HEK293 (cell line): ENCODE data around the gene IFT43.

Experiments used
- CTCF ChIA-PET: fragments of 350-600 bp; formaldehyde crosslinking; extraction: SDS; loops from one replicate; lab custom pipeline; 2021; ENCODE audit warnings: antibody characterized with exemption; lab: Yijun Ruan, JAX
- POLR2A ChIA-PET: fragments of 300-600 bp; formaldehyde crosslinking; extraction: SDS; loops from one replicate; lab custom pipeline; 2020; ENCODE audit warnings: antibody characterized with exemption, inconsistent platforms; lab: Yijun Ruan, JAX
- H3K27ac ChIP-seq: fragments of 200-500 bp; sonication (Bioruptor generic); 2 replicates; pipeline ENCODE4 v1.5.1; 2014; ENCODE audit warnings: low read depth, low read length, control low read depth, inconsistent platforms; ENCODE audit errors: extremely low read depth
- H3K36me3 ChIP-seq, 2 experiments: fragments of 200-500 bp in 1 of 2; sonication (Bioruptor generic) in 1 of 2; 1 replicate in 1 of 2; 2 replicates in 1 of 2; pipeline ENCODE4 v1.5.1; 2014 to 2017; ENCODE audit warnings: inconsistent platforms in 2 of 2, low read length in 2 of 2; ENCODE audit not compliant: control insufficient read depth in 2 of 2, insufficient read depth in 1 of 2
- H3K4me1 ChIP-seq: fragments of 200-500 bp; sonication (Bioruptor generic); 2 replicates; pipeline ENCODE4 v1.5.1; 2014; ENCODE audit warnings: mild to moderate bottlenecking, low read length, inconsistent platforms; ENCODE audit not compliant: control insufficient read depth, insufficient read depth
- H3K4me3 ChIP-seq: 2 replicates; pipeline ENCODE4 v1.5.1; 2011; ENCODE audit warnings: low read depth, mild to moderate bottlenecking, control low read depth, low read length, moderate library complexity
- H3K9me3 ChIP-seq: fragments of 200-500 bp; sonication (Bioruptor generic); 2 replicates; pipeline ENCODE4 v1.5.1; 2014; ENCODE audit warnings: low read depth, low read length, inconsistent platforms; ENCODE audit not compliant: control insufficient read depth, insufficient read depth
- BCL11A ChIP-seq: fragments of 450-650 bp; formaldehyde crosslinking; IDR thresholded peaks from 2 replicates; pipeline ENCODE4 v1.5.1; 2016; ENCODE audit warnings: low read depth, missing biosample characterization, missing genetic modification characterization
- BCL6B ChIP-seq: fragments of 450-650 bp; formaldehyde crosslinking; IDR thresholded peaks from 2 replicates; pipeline ENCODE4 v1.5.1; 2017; ENCODE audit warnings: missing biosample characterization, missing genetic modification characterization
- KLF7 ChIP-seq: fragments of 450-650 bp; formaldehyde crosslinking; IDR thresholded peaks from 2 replicates; pipeline ENCODE4 v1.5.1; 2016; ENCODE audit warnings: missing biosample characterization, missing genetic modification characterization, borderline replicate concordance
- SALL2 ChIP-seq: fragments of 450-650 bp; formaldehyde crosslinking; IDR thresholded peaks from 2 replicates; pipeline ENCODE4 v1.5.0; 2017; ENCODE audit warnings: missing biosample characterization, mild to moderate bottlenecking, missing genetic modification characterization, borderline replicate concordance
- SCRT1 ChIP-seq: fragments of 450-650 bp; formaldehyde crosslinking; IDR thresholded peaks from 2 replicates; pipeline ENCODE4 v1.5.1; 2016; ENCODE audit warnings: missing biosample characterization, missing genetic modification characterization, borderline replicate concordance
- ZBTB20 ChIP-seq: fragments of 450-650 bp; formaldehyde crosslinking; IDR thresholded peaks from 2 replicates; pipeline ENCODE4 v1.5.1; 2016; ENCODE audit warnings: missing biosample characterization, missing genetic modification characterization
- ZBTB49 ChIP-seq: fragments of 450-650 bp; formaldehyde crosslinking; IDR thresholded peaks from 2 replicates; pipeline ENCODE4 v1.5.1; 2016; ENCODE audit warnings: missing biosample characterization, missing genetic modification characterization, low read depth
- ZIC2 ChIP-seq: fragments of 450-650 bp; formaldehyde crosslinking; IDR thresholded peaks from 2 replicates; pipeline ENCODE4 v1.5.1; 2016; ENCODE audit warnings: missing biosample characterization, missing genetic modification characterization
- ZNF148 ChIP-seq: fragments of 450-650 bp; formaldehyde crosslinking; IDR thresholded peaks from 2 replicates; pipeline ENCODE4 v1.5.0; 2017; ENCODE audit warnings: missing biosample characterization, missing genetic modification characterization, borderline replicate concordance
- ZNF214 ChIP-seq: fragments of 450-650 bp; formaldehyde crosslinking; IDR thresholded peaks from 2 replicates; pipeline ENCODE4 v1.5.1; 2017; ENCODE audit warnings: missing biosample characterization, mild to moderate bottlenecking, missing genetic modification characterization, borderline replicate concordance
- ZNF394 ChIP-seq: fragments of 450-650 bp; formaldehyde crosslinking; IDR thresholded peaks from 2 replicates; pipeline ENCODE4 v1.5.1; 2016; ENCODE audit warnings: missing biosample characterization, missing genetic modification characterization, mild to moderate bottlenecking, moderate library complexity, borderline replicate concordance
- ZNF404 ChIP-seq: fragments of 450-650 bp; formaldehyde crosslinking; IDR thresholded peaks from 2 replicates; pipeline ENCODE4 v1.5.1; 2017; ENCODE audit warnings: missing biosample characterization, missing genetic modification characterization
- ZNF639 ChIP-seq: fragments of 450-650 bp; formaldehyde crosslinking; IDR thresholded peaks from 2 replicates; pipeline ENCODE4 v1.5.1; 2016; ENCODE audit warnings: missing biosample characterization, missing genetic modification characterization
- ZNF654 ChIP-seq: fragments of 450-650 bp; formaldehyde crosslinking; IDR thresholded peaks from 2 replicates; pipeline ENCODE4 v1.5.1; 2016; ENCODE audit warnings: low read depth, missing biosample characterization, missing genetic modification characterization
- ZNF704 ChIP-seq: fragments of 450-650 bp; formaldehyde crosslinking; IDR thresholded peaks from 2 replicates; pipeline ENCODE4 v1.5.1; 2016; ENCODE audit warnings: missing biosample characterization, missing genetic modification characterization
- ZNF830 ChIP-seq: fragments of 450-650 bp; IDR thresholded peaks from 2 replicates; pipeline ENCODE4 v1.5.0; 2018; ENCODE audit warnings: missing biosample characterization, missing genetic modification characterization, low read depth, mild to moderate bottlenecking, moderate library complexity
- ZNF843 ChIP-seq: fragments of 450-650 bp; formaldehyde crosslinking; IDR thresholded peaks from 2 replicates; pipeline ENCODE4 v1.5.1; 2016; ENCODE audit warnings: missing biosample characterization, missing genetic modification characterization

The IFT43 gene

GRCh38 chr14:76101391-76102379 lies 116.1 kb downstream of the IFT43 start:
- Histone ChIP-seq H3K9me3 (no peaks in the 10 kb centered on the region), H3K4me1 (no peaks in the 10 kb centered on the region), H3K36me3 (no peaks in the 10 kb centered on the region), H3K27ac (no peak overlapping the region), H3K4me3 (no peak overlapping the region)
- ChIA-PET CTCF (interaction anchor here (0.7 to 1.7 kb wide), 3 partner anchors 51 to 61 kb away, joined by 3 to 5 read pairs (median 3); no protein-coding TSS in a partner anchor), POLR2A (no interaction called here)
- TF ChIP-seq ZNF148 (tag by site-specific recombination) (no peak), SCRT1 (no peak)

- H3K9me3 ChIP-seq, result no peaks in the 10 kb centered on the region
- ChIA-PET POLR2A (no interaction called here), CTCF (no interaction called here)
- TF ChIP-seq ZNF214 (tag by site-specific recombination) (no peak), ZBTB20 (tag by site-specific recombination) (no peak), ZBTB49 (no peak), ZIC2 (no peak), BCL6B (no peak), ZNF639 (tag by site-specific recombination) (no peak), SALL2 (tag by site-specific recombination) (no peak), ZNF404 (tag by site-specific recombination) (no peak), ZNF830 (no peak), ZNF843 (no peak), KLF7 (tag by site-specific recombination) (no peak), ZNF704 (no peak), ZNF394 (tag by site-specific recombination) (no peak), BCL11A (tag by site-specific recombination) (no peak), ZNF654 (no peak)
- H3K4me3 ChIP-seq, result no peak overlapping the region
- H3K36me3 ChIP-seq, result no peaks in the 10 kb centered on the region
- no peaks in the 10 kb centered on the region for H3K4me1 ChIP-seq
- no peak overlapping the region for H3K27ac ChIP-seq
These were observed 119.3 kb downstream of the IFT43 start for GRCh38 chr14:76104802-76105355.
